H9 (cell line): Measurements from ENCODE around the gene CD19. TPM values are rescaled to one million over a fixed set of nuclear protein-coding genes. Genes with fewer than 3 reads are reported as not detected.

Experiments used
- DNase-seq: peaks from one replicate; pipeline ENCODE4 v3.0.0-alpha.2; 2017
- H2AFZ ChIP-seq: one replicate; pipeline ENCODE4 v1.6.1; 2013; ENCODE audit warnings: mild to moderate bottlenecking, low read length, control low read depth, moderate library complexity
- H2AK5ac ChIP-seq: 2 replicates; pipeline ENCODE4 v1.6.1; 2013; ENCODE audit warnings: low read length, control low read depth, mixed read lengths; ENCODE audit not compliant: insufficient read length
- H2BK120ac ChIP-seq: one replicate; pipeline ENCODE4 v1.6.1; 2013; ENCODE audit warnings: low read depth, mild to moderate bottlenecking, low read length, control low read depth, inconsistent platforms; ENCODE audit not compliant: poor library complexity, severe bottlenecking
- H2BK12ac ChIP-seq: 2 replicates; pipeline ENCODE4 v1.6.1; 2013; ENCODE audit warnings: low read length, control low read depth, mixed read lengths, low read depth; ENCODE audit not compliant: insufficient read length
- H2BK15ac ChIP-seq: 2 replicates; pipeline ENCODE4 v1.6.1; 2013; ENCODE audit warnings: low read depth, low read length, control low read depth
- H2BK20ac ChIP-seq: one replicate; pipeline ENCODE4 v1.6.1; 2013; ENCODE audit warnings: low read depth, mild to moderate bottlenecking, low read length, control low read depth, inconsistent platforms; ENCODE audit not compliant: poor library complexity, severe bottlenecking
- H2BK5ac ChIP-seq: 2 replicates; pipeline ENCODE4 v1.6.1; 2013; ENCODE audit warnings: low read length, control low read depth, mixed read lengths; ENCODE audit not compliant: insufficient read length
- H3K14ac ChIP-seq: 2 replicates; pipeline ENCODE4 v1.6.1; 2013; ENCODE audit warnings: low read length, control low read depth; ENCODE audit not compliant: insufficient read depth
- H3K18ac ChIP-seq: 2 replicates; pipeline ENCODE4 v1.6.1; 2013; ENCODE audit warnings: low read depth, mild to moderate bottlenecking, mixed read lengths, low read length, control low read depth; ENCODE audit not compliant: insufficient read length
- H3K23ac ChIP-seq: 2 replicates; pipeline ENCODE4 v1.6.1; 2013; ENCODE audit warnings: low read length, control low read depth, mixed read lengths, low read depth; ENCODE audit not compliant: insufficient read length
- H3K23me2 ChIP-seq: 2 replicates; pipeline ENCODE4 v1.6.1; 2013; ENCODE audit warnings: low read depth, mild to moderate bottlenecking, mixed read lengths, low read length, control low read depth; ENCODE audit not compliant: insufficient read length, poor library complexity, severe bottlenecking
- H3K27ac ChIP-seq: 2 replicates; pipeline ENCODE4 v1.5.1; 2013; ENCODE audit warnings: low read length, control low read depth, mixed read lengths, low read depth; ENCODE audit not compliant: insufficient read length
- H3K27me3 ChIP-seq: 2 replicates; pipeline ENCODE4 v1.6.1; 2013; ENCODE audit warnings: low read length, control low read depth, inconsistent platforms; ENCODE audit not compliant: insufficient read depth
- H3K4ac ChIP-seq: 2 replicates; pipeline ENCODE4 v1.6.1; 2013; ENCODE audit warnings: low read depth, mild to moderate bottlenecking, control low read depth, inconsistent platforms, low read length, moderate library complexity
- H3K4me1 ChIP-seq: 2 replicates; pipeline ENCODE4 v1.6.1; 2013; ENCODE audit warnings: low read length, control low read depth, inconsistent platforms; ENCODE audit not compliant: insufficient read depth
- H3K4me2 ChIP-seq: 2 replicates; pipeline ENCODE4 v1.6.1; 2013; ENCODE audit warnings: low read length, control low read depth, mixed read lengths; ENCODE audit not compliant: insufficient read length, insufficient read depth
- H3K56ac ChIP-seq: 2 replicates; pipeline ENCODE4 v1.6.1; 2013; ENCODE audit warnings: low read depth, mild to moderate bottlenecking, mixed read lengths, low read length, control low read depth; ENCODE audit not compliant: insufficient read length
- H3K79me1 ChIP-seq: 2 replicates; pipeline ENCODE4 v1.6.1; 2013; ENCODE audit warnings: low read depth, mild to moderate bottlenecking, moderate library complexity, low read length, control low read depth, inconsistent platforms; ENCODE audit not compliant: insufficient read depth, poor library complexity, severe bottlenecking
- H3K79me2 ChIP-seq: 2 replicates; pipeline ENCODE4 v1.6.1; 2013; ENCODE audit warnings: low read length, control low read depth, inconsistent platforms; ENCODE audit not compliant: insufficient read depth
- H3K9ac ChIP-seq: 2 replicates; pipeline ENCODE4 v1.6.1; 2013; ENCODE audit warnings: low read length, control low read depth, mixed read lengths; ENCODE audit not compliant: insufficient read length; ENCODE audit errors: extremely low read depth
- H3K9me3 ChIP-seq: one replicate; pipeline ENCODE4 v1.6.1; 2013; ENCODE audit warnings: low read depth, low read length, inconsistent platforms; ENCODE audit not compliant: control insufficient read depth
- H3T11ph ChIP-seq: one replicate; pipeline ENCODE4 v1.6.1; 2013; ENCODE audit warnings: mild to moderate bottlenecking, low read length, control low read depth, inconsistent platforms
- H4K20me1 ChIP-seq: one replicate; pipeline ENCODE4 v1.6.1; 2013; ENCODE audit not compliant: control insufficient read depth, insufficient read length, insufficient read depth
- H4K5ac ChIP-seq: 2 replicates; pipeline ENCODE4 v1.6.1; 2013; ENCODE audit warnings: low read depth, mild to moderate bottlenecking, mixed read lengths, low read length, control low read depth; ENCODE audit not compliant: insufficient read length
- H4K8ac ChIP-seq: replicated peaks from 2 replicates; pipeline ENCODE4 v1.6.1; 2013; ENCODE audit warnings: low read length, control low read depth, mixed read lengths, low read depth; ENCODE audit not compliant: insufficient read length
- H4K91ac ChIP-seq: 2 replicates; pipeline ENCODE4 v1.6.1; 2013; ENCODE audit warnings: low read depth, mild to moderate bottlenecking, moderate library complexity, mixed read lengths, low read length, control low read depth; ENCODE audit not compliant: insufficient read length
- H3K27ac Mint-ChIP-seq, 3 experiments: 2 replicates in 2 of 3; 3 replicates in 1 of 3; pipeline ENCODE4 v1.8.0; 2020 to 2021; ENCODE audit warnings: mixed read lengths in 3 of 3, mild to moderate bottlenecking in 1 of 3, moderate library complexity in 1 of 3
- H3K27me3 Mint-ChIP-seq: 2 replicates; pipeline ENCODE4 v1.8.0; 2021; ENCODE audit warnings: low read depth, mild to moderate bottlenecking, moderate library complexity, mixed read lengths
- H3K36me3 Mint-ChIP-seq, 3 experiments: 2 replicates in 2 of 3; 3 replicates in 1 of 3; pipeline ENCODE4 v1.8.0; 2020 to 2021; ENCODE audit warnings: low read depth in 3 of 3, mixed read lengths in 3 of 3; ENCODE audit not compliant: insufficient read depth in 1 of 3
- H3K4me1 Mint-ChIP-seq, 2 experiments: 2 replicates each; pipeline ENCODE4 v1.8.0; 2020; ENCODE audit warnings: mixed read lengths in 2 of 2
- H3K4me3 Mint-ChIP-seq, 2 experiments: 2 replicates in 1 of 2; 3 replicates in 1 of 2; pipeline ENCODE4 v1.8.0; 2020 to 2021; ENCODE audit warnings: mild to moderate bottlenecking in 2 of 2, mixed read lengths in 2 of 2, moderate library complexity in 1 of 2
- H3K9me3 Mint-ChIP-seq, 2 experiments: 2 replicates in 1 of 2; 3 replicates in 1 of 2; pipeline ENCODE4 v1.8.0; 2020; ENCODE audit warnings: mild to moderate bottlenecking in 2 of 2, mixed read lengths in 2 of 2, moderate library complexity in 1 of 2
- WGBS: extraction: QIAGEN DNeasy Blood & Tissue Kit; methylation state at CpG from one replicate; pipeline ENCODE4 v1.1.7; 2013; ENCODE audit warnings: missing lambda C conversion rate, low lambda C conversion rate, mixed read lengths; ENCODE audit not compliant: insufficient read length; ENCODE audit errors: extremely low coverage; 5-methylcytosine and 5-hydroxymethylcytosine counted together
- total RNA-seq: library from RNA; stranded (reverse); gene quantifications from 2 replicates; pipeline ENCODE4 v1.2.1, GENCODE V29; 2021
- TF ChIP-seq, protein P1 (sequence below): fragments of 200-600 bp; sonication (generic); conservative IDR thresholded peaks from 3 replicates; pipeline ENCODE4 v1.8.0; 2021; ENCODE audit warnings: antibody characterized with exemption, mild to moderate bottlenecking

Gene CD19
- total RNA-seq, 1 experiment from 2014 or later: 0.50 TPM

DNA sequence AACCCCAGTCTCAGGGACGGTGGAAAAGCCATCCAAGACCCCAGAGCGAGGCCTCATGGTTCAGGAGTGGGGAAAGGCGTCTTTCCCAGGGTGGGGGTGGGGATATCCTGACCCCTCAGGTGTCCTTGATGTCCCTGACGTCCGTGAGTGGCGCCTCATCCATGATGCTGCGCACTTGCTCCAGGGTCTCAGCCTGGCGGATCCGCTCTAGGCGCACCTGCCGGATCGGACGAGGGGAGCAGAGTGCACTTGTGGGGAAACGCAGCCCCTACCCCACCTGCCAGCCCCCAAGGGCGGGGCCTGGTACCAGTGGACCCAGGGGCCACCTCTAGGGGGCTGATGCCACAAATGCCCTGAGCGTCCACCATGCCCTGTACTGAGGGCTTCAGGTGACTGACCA, 26.9 kb upstream of the CD19 start:
- Histone ChIP-seq H3K14ac (no peak overlapping the region), H2BK5ac (no peak overlapping the region), H3K4me1 (no peaks in the 10 kb centered on the region), H3K9me3 (no peaks in the 10 kb centered on the region), H3K79me1 (no peaks in the 10 kb centered on the region), H4K8ac (no peak overlapping the region), H4K5ac (no peak overlapping the region), H3K56ac (no peak overlapping the region), H4K20me1 (no peaks in the 10 kb centered on the region), H2AFZ (no peak overlapping the region), H2BK12ac (no peak overlapping the region), H3K23me2 (no peaks in the 10 kb centered on the region), H3K27me3 (no peaks in the 10 kb centered on the region), H3K4me2 (no peak overlapping the region), H3T11ph (no peak overlapping the region), H2BK15ac (no peak overlapping the region), H2AK5ac (no peak overlapping the region), H3K18ac (no peak overlapping the region), H2BK20ac (no peak overlapping the region), H3K4ac (no peak overlapping the region), H3K23ac (no peak overlapping the region), H2BK120ac (no peak overlapping the region), H3K9ac (no peak overlapping the region), H4K91ac (no peak overlapping the region), H3K27ac (no peak overlapping the region), H3K79me2 (no peaks in the 10 kb centered on the region)
- H3K36me3 Mint-ChIP-seq: peaks cover 0 to 8% (median 0%) of the 10 kb centered on the region in 3 experiments; a peak in 1 of 7 replicates
- H3K27ac Mint-ChIP-seq: 0 out of 7 replicates have a peak overlapping the region, but pooled peaks of 1 of the 3 experiments have one; percentile 76
- no peak overlapping the region for H3K4me3 Mint-ChIP-seq
- H3K27me3 Mint-ChIP-seq: no peaks in the 10 kb centered on the region
- H3K4me1 Mint-ChIP-seq: no peaks in the 10 kb centered on the region; a peak in 1 of 4 replicates
- DNase-seq: no peak
- no CpG with 5 or more reads among the region's 16 CpGs for WGBS
- TF ChIP-seq, protein P1, sequence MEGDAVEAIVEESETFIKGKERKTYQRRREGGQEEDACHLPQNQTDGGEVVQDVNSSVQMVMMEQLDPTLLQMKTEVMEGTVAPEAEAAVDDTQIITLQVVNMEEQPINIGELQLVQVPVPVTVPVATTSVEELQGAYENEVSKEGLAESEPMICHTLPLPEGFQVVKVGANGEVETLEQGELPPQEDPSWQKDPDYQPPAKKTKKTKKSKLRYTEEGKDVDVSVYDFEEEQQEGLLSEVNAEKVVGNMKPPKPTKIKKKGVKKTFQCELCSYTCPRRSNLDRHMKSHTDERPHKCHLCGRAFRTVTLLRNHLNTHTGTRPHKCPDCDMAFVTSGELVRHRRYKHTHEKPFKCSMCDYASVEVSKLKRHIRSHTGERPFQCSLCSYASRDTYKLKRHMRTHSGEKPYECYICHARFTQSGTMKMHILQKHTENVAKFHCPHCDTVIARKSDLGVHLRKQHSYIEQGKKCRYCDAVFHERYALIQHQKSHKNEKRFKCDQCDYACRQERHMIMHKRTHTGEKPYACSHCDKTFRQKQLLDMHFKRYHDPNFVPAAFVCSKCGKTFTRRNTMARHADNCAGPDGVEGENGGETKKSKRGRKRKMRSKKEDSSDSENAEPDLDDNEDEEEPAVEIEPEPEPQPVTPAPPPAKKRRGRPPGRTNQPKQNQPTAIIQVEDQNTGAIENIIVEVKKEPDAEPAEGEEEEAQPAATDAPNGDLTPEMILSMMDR: no peak
- H3K9me3 Mint-ChIP-seq: no peaks in the 10 kb centered on the region
